SKM-1 (cell line): ENCODE measurements around the gene TARDBP.
"Not testable (repeated sequence)": the region's sequence is repeated elsewhere in the genome, so short reads cannot be mapped to it uniquely, and the experiment has no call there.

Experiments used
- DNase-seq: peaks from one replicate; lab custom pipeline; 2025; ENCODE audit not compliant: unreplicated experiment; lab: John Stamatoyannopoulos, UW

TARDBP gene

DNA sequence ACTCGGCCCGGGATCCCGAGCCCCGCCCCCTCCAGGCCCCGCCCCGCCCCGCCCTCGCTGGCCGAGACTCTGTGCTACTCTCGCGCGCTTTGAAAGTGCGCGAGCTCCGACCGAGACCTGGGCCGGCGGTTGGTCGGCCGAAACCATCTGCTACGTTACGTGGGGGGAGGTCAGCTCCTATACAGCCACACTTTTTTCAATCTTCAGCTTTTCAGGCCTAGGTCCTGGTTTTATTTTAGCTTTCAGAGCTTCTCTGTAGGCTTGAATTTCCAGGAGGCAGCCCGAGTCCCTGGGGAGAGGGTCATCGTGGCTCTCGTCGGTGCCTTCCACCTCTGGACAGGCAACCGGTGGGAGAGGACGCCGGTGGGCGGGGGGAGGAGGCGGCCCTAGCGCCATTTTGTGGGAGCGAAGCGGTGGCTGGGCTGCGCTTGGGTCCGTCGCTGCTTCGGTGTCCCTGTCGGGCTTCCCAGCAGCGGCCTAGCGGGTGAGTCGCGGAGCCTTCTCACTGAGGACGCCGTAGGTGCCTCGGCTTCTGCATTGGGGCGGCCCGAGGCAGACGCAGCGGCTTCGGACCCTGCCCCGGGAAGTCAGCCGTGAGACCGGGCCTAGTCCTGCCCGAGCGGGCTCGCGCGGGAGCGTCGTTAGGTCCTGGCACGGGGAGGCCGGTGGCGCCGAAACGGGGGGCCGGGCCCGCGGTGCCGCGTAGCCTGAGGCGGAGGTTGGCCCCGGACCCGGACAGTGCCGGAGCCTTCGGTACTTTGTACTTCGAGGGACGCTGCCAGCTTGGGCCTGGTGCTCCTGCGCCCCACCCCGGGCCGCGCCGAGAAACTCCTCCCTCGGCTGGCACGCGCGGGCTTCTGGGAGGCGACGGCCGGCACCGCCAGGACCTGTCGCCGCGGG lies at the start of gene TARDBP:
TSS of gene TARDBP (plus strand) at position 395 of the 900 bp plus-strand sequence. CDS start 1,074 bp downstream, outside the sequence.
- peak; percentile 72 for DNase-seq

GRCh38 chr1:10965546-10966226 lies 46.8 kb upstream of the TARDBP start:
- no peak for DNase-seq

- no peak for DNase-seq
These were observed 45.4 kb upstream of the TARDBP start for GRCh38 chr1:10967090-10967489.

DNA sequence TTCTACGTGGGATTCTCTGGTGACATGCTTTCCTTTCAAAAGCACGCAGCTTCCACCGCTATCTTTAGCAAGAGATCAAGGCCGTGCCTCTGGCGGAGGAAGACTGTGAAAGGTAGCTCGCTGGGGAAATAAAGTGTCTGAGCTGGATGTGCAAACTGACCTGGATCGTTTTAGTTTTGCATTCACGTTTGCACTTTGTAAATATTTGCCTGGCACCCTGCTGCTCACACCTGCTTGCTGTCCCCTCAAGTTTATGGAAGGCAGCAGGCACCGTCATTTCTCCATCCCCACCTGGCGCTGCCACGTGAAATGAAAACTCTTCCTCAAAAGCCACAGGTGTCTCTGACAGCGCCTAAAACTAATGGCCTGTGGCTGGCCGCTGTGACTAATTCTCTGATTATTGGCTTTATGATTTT lies 44.0 kb upstream of the TARDBP start:
- no peak for DNase-seq

DNA sequence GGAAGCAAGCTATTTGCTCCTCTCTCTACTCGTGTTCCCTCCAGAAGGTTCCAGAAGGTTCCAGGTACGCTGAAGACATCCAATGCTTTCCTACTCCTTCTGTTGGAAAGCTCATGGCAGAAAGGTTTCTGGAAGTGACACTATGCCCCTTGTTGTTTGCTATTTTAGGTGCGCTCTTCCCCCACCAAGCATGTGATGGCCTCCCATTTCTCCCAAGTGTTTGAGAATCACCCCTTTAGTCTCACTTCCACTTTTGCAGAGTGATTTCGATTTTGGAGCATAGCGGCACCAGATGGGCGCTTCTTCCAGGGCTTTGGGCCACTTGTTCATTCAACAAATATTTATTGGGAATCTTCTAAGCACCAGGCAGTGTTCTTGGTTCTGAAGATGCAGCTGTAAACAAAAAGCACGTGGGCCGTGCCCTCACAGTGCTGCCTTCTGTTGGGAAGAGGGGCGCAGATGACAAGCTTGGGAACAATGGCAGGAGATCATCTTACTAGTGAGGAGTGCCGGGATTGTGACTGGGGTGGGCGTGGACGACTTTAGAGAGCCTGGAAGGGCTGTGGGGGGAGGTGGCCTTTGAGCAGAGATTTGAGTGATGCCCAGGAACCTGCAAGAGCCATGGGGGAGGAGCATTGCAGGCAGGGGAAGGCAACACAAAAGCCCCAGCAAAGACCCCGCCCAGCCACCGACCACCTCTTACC lies 43.0 kb upstream of the TARDBP start:
- DNase-seq: no peak

DNA sequence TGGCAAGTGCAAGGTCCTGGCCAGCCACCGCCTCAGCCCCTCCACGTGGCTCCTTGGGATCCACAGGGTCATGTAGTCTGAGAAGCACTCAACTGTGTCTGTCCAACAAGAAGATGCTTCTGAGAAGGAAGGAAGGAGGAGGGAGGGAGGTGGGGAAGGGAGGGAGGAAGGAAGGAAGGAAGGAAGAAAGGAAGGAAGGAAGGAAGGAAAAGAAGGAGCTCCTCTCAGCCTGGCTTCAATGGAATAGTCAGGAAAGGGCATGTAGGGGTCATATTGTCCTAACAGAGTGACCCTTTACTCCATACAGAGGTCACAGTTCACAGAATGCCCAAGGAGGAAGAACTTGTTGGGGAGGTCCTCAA lies 42.5 kb upstream of the TARDBP start:
- DNase-seq: no peak

GRCh38 chr1:10973552-10973951 lies 38.9 kb upstream of the TARDBP start:
- DNase-seq: no peak

DNA sequence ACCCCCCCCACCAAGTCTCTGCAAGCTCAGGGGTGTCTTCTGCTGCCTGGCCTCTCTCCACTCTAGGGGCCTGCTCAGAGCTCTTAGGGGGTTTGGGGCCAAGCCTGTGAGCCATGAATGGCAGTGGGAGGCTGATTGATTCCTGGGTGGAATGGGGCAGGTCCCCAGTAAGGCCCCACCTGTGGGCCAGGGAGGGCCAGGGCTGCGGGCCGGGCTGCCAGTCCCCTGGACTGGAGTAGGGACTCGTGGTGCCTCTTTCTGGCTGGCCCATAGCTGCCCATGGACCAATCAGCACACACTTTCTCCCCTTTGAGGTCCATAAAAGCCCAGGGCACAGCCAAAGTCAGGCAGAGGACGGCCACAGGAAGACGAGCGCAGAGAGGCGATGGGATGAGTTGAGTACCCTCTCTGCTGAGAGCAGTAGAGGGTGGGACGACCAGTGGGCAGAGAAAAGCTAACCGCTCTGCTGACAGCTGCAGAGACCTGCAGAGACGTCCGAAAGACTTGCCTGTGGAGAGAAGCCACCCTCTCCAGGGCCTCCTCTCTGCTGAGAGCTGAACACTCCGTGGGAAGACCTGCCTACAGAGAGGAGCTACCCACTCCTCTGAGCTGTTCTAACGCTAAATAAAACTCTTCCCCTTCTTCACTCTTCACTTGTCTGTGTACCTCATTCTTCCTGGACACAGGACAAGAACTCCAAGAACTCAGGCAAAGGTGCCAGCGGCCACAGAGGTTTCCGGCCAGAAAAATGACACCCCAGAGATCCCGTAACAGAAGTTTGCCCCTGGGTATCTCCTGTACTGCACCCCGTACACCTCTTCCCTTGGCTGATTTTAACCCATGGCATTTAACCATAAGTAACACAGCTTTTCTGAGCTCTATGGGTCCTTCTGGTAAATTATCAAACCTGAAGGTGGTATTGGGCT lies 38.2 kb upstream of the TARDBP start:
- no peak for DNase-seq

GRCh38 chr1:10975567-10976326 lies 36.7 kb upstream of the TARDBP start:
- DNase-seq: no peak

- DNase-seq: no peak
These were observed 33.7 kb upstream of the TARDBP start for GRCh38 chr1:10978719-10979118.

DNA sequence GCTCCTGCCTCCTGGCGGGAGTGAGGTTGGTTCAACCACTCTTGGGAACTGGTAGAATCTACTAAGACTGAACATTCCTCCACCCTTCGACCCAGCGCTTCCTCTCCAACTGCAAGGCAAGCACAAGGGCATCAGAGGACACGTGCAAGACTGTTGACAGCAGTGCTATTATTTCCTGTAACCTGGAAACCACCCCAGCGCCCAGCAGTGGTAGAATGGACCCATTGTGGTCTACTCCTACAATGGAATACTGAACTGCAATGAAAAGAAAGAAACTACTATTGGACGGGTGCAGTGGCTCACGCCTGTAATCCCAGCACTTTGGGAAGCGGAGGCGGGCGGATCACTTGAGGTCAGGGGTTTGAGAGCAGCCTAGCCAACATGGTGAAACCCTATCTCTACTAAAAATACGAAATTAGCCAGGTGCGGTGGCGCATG lies 33.0 kb upstream of the TARDBP start:
- DNase-seq: no peak

DNA sequence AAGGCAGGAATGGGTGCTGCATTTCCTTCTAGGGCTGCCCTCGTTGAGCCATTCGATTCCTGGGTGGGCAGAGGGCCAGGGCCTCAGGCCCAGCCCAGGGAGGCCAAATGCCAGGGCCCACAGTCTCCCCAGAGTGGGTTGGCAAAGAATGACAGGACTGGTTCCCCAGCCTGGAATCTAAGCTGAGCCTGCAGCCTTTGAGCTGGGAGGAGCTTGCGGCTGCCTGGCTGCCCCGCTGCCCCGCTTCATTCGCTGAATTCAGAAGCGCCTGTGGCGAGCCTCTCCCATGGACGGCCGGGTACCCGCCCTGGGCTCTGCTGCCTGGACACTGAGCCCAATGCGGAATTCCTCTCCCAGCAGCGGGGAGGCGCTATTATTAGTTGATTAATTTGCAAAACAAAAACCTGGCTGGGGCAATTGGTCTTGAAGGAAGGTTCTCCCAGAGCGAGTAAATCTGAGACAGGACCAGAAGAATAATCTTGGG lies 32.3 kb upstream of the TARDBP start:
- DNase-seq: no peak

DNA sequence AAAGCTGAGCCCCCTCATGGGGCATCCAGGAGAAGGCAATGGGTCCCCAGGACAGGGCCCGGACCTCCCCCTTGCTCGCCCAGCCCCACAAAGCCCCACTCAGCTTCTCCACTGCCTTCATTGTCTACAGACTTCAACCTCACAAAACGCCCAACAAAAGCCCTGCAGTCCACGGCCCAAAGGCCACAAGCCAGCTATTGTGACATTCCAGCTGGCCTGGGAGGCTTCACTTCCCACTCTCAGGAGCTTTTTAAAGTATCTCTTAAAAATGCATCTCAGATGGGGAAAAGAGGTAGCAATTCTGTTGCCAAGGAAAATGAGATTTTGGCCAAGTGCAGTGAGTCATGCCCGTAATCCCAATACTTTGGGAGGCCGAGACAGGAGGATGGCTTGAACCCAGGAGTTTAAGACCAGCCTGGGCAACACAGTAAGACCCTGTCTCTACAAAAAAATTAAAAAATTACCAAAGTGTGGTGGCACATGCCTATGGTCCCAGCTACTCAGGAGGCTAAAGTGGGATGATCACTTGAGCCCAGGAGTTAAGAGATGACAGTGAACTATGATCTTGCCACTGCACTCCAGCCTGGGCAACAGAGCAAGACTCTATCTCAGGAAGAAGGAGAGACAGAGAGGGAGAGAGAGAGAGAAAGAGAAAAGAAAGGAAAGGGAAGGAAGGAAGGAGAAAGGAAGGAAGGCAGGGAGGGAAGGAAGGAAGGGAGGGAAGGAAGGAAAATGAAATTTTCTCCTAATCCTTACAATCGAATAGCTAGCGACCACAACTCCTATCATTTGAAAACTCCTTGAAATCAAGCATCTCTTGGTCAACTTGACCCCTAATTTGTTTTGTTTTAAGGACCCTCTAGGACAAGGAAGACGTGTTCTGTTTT lies 31.4 kb upstream of the TARDBP start:
- DNase-seq: no peak

DNA sequence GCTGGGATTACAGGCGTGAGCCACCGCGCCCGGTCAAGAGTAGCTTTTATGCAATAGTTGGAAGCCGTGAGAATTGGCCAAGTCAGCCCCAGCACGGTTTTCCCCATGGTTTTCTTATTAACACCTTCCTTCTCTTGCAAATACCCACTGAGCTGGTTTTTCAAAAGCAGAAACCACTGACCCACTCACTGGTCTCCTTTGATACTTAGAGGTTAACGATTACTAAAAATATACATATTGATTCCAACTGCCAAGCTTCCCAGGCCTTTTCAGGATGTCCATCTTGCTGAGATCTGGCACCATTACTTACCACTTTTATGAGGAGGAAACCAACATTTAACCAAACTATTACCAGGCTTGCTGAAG lies 25.9 kb upstream of the TARDBP start:
- no peak for DNase-seq

DNA sequence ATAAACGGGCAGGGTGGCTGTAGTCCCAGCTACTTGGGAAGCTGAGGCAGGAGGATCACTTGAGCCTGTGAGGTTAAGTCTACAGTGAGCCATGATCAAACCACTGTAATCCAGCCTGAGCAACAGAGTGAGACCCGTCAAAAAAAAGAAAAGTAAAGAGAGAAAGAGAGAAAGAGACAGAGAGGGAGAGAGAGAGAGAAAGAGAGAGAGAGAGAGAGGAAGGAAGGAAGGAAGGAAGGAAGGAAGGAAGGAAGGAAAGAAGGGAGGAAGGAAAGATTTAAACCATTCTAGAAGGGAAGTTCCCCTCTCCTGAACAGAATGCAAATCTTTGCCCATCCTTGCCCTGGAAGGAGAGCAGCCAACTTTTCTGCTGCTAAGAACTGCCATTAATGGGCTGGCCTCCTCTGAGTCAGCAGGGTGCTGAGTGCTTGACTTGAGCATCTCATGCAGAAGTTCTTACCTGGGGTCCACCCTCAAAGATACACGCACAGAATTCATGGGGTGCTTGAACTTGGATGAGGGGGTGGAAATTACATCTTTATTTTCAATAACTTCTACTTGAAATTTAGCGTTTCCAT lies 24.5 kb upstream of the TARDBP start:
- no peak for DNase-seq

DNA sequence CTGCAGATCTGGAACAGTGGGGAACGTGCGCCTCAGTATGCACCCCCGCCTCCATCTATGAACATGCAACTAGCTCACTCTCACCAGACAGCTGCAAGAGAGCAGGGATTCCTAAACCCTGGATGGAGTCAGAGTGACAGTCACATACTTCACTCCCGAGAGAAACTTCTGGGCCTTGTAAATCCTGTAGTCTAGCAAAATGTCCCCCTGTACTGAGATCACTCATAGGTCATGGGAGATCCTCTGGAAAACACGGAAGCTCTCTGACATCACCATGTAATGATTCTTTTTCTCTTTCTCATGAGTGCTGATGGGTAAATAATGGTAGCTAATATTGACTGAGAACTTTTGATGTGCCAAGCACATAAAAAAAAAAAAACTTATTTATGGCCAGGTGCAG lies 23.4 kb upstream of the TARDBP start:
- no peak for DNase-seq

GRCh38 chr1:10989920-10990516 lies 22.4 kb upstream of the TARDBP start:
- DNase-seq: not testable (repeated sequence)

DNA sequence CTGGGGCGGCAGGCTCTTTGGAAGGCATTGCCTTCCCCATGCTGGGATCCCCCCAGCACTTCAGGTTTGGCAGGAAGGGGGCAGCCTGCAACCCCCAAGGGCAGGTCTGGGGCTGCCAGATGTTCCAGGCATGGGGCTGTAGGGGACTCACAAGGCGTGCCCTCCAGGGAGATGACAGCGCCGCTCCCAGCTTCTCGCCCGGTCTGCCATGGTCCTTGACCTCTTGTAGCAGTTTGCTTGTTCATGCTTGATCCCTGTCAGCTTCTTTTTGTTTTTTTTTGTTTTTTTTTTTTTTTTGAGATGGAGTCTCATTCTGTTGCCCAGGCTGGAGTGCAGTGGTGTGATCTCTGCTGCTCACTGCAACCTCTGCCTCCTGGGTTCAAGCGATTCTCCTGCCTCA lies 21.6 kb upstream of the TARDBP start:
- DNase-seq: no peak
